ENCODE measurements around the gene GTF2H2C.
"Not testable (repeated sequence)": the region's sequence is repeated elsewhere in the genome, so short reads cannot be mapped to it uniquely, and the experiment has no call there.

Gene GTF2H2C

DNA sequence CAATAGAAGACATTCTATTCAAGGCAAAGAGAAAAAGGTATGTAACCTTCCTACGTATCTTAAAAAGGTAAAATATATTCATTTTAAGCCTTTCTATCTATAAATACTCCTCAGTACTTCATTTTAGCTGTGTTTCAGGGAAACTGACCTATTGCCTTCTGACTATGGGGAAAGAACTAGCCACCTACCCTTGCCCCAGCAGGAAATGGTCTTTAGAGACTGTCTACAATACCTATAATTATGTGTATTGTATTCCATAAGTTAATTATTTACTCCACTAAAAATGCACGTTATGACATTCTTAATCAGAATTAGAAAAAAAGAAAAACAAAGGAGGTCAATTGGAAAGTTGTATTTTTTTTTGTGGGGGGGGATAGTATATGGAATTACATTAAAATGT is 6.2 kb downstream of the GTF2H2C start:
- DNase-seq (ENCODE audit: low spot score) = not testable (repeated sequence)

DNA sequence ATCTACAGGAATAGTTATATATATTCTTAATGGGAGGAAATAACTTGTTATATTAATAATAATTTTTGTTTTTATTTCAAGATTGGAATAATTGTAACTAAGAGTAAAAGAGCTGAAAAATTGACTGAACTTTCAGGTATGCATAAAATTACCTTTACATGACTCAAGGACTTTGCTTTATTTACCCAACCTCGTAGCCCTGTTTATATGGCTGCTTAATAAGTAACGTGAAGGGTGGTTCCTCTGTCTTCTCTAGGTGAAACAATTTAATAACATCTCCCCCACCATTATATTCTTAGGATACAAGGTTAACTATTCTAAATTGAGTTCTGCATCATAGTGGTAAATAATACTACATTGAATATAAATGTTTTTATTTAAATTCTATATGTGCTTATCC is 8.1 kb downstream of the GTF2H2C start:
- not testable (repeated sequence) for DNase-seq (ENCODE audit: low spot score)

DNA sequence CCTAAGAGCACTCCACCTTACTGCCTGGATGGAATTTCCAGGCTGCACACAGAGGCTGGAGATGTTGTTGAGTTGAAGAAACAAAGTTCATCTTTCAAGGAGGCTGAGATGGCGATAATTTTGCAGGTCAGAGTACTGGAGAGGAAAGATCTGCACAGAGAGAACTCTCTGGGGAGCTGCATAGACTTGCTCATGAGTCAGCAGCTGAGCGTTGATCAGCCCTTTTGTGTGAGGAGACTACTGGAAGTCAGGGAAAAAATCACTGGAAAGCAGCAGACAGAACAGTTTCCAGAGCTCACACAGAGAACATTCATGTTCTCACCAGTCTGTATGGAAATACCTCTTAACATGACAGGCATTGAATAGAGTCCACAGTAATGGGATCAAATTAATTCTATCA is 23.4 kb downstream of the GTF2H2C start:
- DNase-seq (ENCODE audit: low spot score) = not testable (repeated sequence)

DNA sequence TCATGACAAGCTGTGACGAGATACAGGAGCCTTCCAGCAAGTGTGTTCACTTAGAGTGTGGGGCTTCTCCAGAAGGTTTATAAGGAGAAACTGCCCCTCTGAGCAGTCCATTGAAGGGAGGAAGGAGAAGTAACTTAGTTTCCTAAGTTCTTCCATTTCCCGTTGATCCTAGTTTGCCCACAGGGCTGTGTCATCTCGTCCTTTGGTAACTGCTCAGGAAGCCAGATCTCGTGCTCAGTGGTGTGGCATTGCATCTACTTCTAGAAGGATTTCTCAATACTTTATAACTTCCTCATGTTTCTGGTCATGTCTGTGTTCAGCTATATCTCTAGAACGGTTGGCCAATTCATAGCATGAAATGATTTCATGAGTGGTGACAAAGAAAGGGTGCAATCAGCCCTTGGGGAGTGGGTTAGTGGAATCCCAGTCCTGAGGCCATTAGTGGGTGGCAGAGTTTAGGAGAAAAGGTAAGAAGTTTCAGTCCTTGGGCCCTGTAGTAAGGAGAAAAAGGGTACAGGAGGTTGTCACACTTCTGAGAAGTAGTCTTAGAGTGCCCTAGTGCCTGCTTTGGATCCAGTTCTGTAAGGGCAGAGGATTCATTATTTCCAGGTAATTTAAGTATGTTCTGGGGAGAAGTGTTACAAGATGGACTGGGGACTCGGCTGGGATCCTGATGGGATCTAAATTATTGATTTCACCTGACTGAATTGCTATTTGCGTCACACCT is 36.3 kb downstream of the GTF2H2C start:
- DNase-seq (ENCODE audit: low spot score) = not testable (repeated sequence)

DNA sequence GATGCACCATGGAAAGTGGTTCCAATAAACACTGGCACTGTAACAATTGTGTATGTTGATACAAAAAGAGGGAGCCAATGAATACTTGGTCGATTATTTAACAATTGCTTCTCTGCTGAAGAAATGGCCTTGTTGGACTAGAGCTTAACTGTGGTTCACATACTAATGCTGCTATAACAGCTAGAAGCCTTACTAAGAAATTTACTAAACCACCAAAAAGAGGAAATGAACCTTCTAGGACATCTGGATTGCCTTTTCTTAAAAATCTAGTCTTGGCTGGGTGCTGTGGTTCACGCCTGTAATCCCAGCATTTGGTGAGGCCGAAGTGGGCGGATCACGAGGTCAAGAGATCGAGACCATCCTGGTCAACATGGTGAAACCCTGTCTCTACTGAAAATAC is 42.0 kb downstream of the GTF2H2C start:
- DNase-seq (ENCODE audit: low spot score) = not testable (repeated sequence)

DNA sequence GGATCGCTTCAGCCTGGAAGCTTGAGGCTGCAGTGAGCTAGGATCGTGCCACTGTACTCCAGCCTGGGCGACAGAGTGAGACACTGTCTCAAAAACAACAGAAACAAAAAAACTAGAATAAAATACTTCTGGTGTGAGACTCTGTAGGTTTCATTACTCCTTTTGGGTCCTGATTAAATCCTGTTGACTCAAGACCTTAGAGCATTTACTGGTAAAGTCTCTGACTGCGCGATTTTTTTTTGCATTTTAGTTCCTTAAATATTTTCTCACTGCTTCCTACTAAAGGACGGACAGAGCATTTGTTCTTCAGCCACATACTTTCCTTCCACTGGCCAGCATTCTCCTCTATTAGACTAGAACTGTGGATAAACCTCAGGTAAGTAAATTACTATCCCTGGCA is 46.8 kb downstream of the GTF2H2C start:
- DNase-seq (ENCODE audit: low spot score) = not testable (repeated sequence)

DNA sequence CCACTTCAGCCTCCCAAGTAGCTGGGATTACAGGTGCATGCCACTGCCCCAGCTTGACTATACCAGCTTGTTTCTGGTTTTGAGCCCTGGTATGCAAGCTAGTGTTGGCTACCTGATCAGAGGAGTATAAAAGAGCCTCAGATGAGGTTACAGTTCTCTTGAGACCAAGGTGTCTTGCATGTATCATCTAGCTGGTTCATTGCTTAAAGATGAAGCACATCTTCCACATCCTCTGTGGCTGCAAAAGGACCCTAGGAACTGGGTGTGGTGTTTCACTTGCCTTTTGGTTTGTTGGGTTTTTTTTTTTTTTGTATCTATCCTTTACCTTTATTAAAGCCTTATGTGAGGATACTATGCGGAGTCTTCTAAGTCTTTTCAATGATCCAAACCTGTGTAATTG is 47.8 kb downstream of the GTF2H2C start:
- DNase-seq (ENCODE audit: low spot score) = not testable (repeated sequence)

DNA sequence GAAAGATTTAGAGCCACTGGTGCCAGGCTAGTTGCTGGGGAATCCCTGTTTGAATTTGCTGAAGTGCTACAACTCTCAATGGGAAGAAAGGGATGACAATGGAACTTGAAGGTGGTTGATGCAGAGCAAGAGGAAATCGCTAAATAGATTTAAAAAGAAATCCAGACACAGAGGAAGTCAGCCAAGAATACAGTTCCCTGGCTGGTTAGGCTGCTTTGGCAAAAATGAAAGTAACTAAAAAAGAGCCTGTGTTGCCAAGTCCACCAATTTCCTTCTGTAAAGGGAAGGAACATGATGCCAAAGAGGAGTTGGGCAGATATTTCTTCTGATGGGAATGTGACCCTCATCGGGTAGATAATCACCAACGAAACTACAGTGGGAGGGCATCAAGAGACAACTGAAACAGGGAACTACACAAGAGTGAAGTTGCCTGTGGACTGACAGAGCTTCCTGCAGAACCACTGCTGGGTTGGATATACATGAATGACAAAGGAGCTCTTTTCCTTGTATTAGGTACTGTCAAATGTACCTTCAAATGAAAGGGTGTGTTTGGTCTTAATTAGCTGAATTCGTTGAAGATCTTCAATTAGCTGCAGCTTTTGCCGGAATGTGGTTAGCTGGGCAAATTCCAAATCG is 49.0 kb downstream of the GTF2H2C start:
- DNase-seq (ENCODE audit: low spot score) = not testable (repeated sequence)

DNA sequence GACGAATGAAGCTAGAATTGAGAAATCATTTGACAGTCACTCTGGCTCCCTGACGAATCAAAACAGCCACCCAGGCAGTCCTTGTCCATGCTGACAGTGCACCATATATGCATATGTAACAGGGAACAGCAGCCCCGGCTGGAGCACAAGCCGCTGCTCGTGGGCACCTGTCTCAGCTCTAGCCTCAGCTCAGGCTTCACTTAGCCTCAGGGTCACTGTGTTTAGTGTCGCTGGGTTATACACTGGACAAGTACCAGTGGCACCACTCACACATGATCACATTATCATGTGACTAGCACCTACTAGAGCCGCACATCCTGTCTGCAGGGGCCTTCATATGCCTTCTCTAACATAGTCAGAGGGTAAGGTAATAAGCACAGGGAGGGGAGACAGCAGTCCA is 54.9 kb downstream of the GTF2H2C start:
- DNase-seq (ENCODE audit: low spot score) = not testable (repeated sequence)

DNA sequence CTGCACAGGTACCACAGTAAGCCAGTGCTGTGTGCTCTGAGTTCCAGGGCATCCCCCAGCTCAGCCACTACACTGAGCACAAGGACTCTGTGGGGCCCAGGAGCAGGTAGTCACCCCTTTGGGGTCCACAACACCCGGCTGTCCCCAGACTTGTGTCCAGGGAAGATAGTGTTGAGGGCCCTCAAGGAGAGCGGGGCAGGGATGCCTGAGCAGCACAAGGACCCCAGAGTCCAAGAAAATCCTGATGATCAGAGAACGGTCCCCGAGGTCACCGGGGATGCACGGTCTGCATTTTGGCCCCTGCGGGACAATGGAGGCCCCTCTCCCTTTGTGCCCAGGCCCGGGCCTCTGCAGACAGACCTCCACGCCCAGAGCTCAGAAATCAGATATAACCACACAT is 71.9 kb downstream of the GTF2H2C start:
- DNase-seq (ENCODE audit: low spot score) = not testable (repeated sequence)
